IMR-90 (cell line): ENCODE data around the gene RAB11A.

Source experiments
- CTCF ChIP-seq: conservative IDR thresholded peaks from 2 replicates; pipeline ENCODE4 v1.5.1; 2012; ENCODE audit warnings: mild to moderate bottlenecking, low read depth, low read length, improper control_type of control experiment
- ELK1 ChIP-seq: fragments of 150-350 bp; IDR thresholded peaks from 2 replicates; pipeline ENCODE4 v1.6.1; 2016; ENCODE audit warnings: low read depth, mild to moderate bottlenecking, low read length, moderate library complexity, borderline replicate concordance
- MXI1 ChIP-seq: IDR thresholded peaks from 2 replicates; pipeline ENCODE4 v1.6.1; 2012; ENCODE audit warnings: low read depth, mild to moderate bottlenecking, low read length, moderate library complexity, borderline replicate concordance
- POLR2A ChIP-seq: IDR thresholded peaks from 2 replicates; pipeline ENCODE4 v1.6.1; 2012; ENCODE audit warnings: mild to moderate bottlenecking, low read depth, low read length
- USF2 ChIP-seq: fragments of 150-350 bp; IDR thresholded peaks from 2 replicates; pipeline ENCODE4 v1.6.1; 2017; ENCODE audit warnings: mild to moderate bottlenecking, antibody characterized with exemption, low read length, low read depth

- TF ChIP-seq POLR2A (no peak), MXI1 (no peak), ELK1 (no peak), CTCF (no peak), USF2 (no peak)
These were observed 53.3 kb downstream of the RAB11A start for GRCh38 chr15:65922621-65923020.
